HepG2 (cell line): ENCODE measurements around the gene PXK. TPM values are rescaled to one million over a fixed set of nuclear protein-coding genes. Genes with fewer than 3 reads are reported as not detected.

Experiments used
- ATF3 ChIP-seq: sonication (generic); formaldehyde crosslinking; IDR thresholded peaks from 2 replicates; pipeline ENCODE4 v1.4.0; 2020; ENCODE audit warnings: missing genetic modification reagents
- FOXC1 ChIP-seq: sonication (generic); formaldehyde crosslinking; IDR thresholded peaks from 2 replicates; pipeline ENCODE4 v1.8.0; 2022; ENCODE audit warnings: mild to moderate bottlenecking, missing genetic modification reagents, borderline replicate concordance
- IRF9 ChIP-seq: sonication (generic); formaldehyde crosslinking; IDR thresholded peaks from 2 replicates; pipeline ENCODE4 v1.8.0; 2022; ENCODE audit warnings: missing genetic modification reagents, mild to moderate bottlenecking, borderline replicate concordance
- JARID2 ChIP-seq: sonication (generic); formaldehyde crosslinking; IDR thresholded peaks from 2 replicates; pipeline ENCODE4 v1.8.1; 2023; ENCODE audit warnings: missing genetic modification reagents, inconsistent platforms; ENCODE audit not compliant: insufficient replicate concordance
- KMT2A ChIP-seq: sonication (generic); formaldehyde crosslinking; IDR thresholded peaks from 2 replicates; pipeline ENCODE4 v1.4.0; 2020; ENCODE audit warnings: missing genetic modification reagents
- NR3C1 ChIP-seq: sonication (generic); formaldehyde crosslinking; IDR thresholded peaks from 2 replicates; pipeline ENCODE4 v1.4.0; 2020; ENCODE audit warnings: missing genetic modification reagents
- PATZ1 ChIP-seq: sonication (generic); formaldehyde crosslinking; IDR thresholded peaks from 2 replicates; pipeline ENCODE4 v1.4.0; 2020; ENCODE audit warnings: missing genetic modification reagents
- TBX2 ChIP-seq: sonication (generic); formaldehyde crosslinking; IDR thresholded peaks from 2 replicates; pipeline ENCODE4 v1.5.0; 2020; ENCODE audit warnings: missing genetic modification reagents, mild to moderate bottlenecking, borderline replicate concordance
- ZBTB20 ChIP-seq: sonication (generic); formaldehyde crosslinking; IDR thresholded peaks from 2 replicates; pipeline ENCODE4 v1.8.1; 2023; ENCODE audit warnings: missing genetic modification reagents, low read depth, mild to moderate bottlenecking, borderline replicate concordance
- ZBTB3 ChIP-seq: sonication (generic); formaldehyde crosslinking; IDR thresholded peaks from 2 replicates; pipeline ENCODE4 v1.4.0; 2020; ENCODE audit warnings: low read depth, mild to moderate bottlenecking, moderate library complexity, missing genetic modification reagents, borderline replicate concordance
- ZBTB33 ChIP-seq: sonication (generic); formaldehyde crosslinking; IDR thresholded peaks from 2 replicates; pipeline ENCODE4 v1.4.0; 2020; ENCODE audit warnings: missing genetic modification reagents
- ZMYM4 ChIP-seq: sonication (generic); formaldehyde crosslinking; IDR thresholded peaks from 2 replicates; pipeline ENCODE4 v1.8.1; 2023; ENCODE audit warnings: mild to moderate bottlenecking, missing genetic modification reagents
- ZNF205 ChIP-seq: IDR thresholded peaks from 2 replicates; pipeline ENCODE4 v1.6.1; 2018; ENCODE audit warnings: missing biosample characterization, missing genetic modification reagents
- ZNF562 ChIP-seq: sonication (generic); formaldehyde crosslinking; IDR thresholded peaks from 2 replicates; pipeline ENCODE4 v1.8.0; 2022; ENCODE audit warnings: missing genetic modification reagents, borderline replicate concordance
- ZNF609 ChIP-seq: sonication (generic); formaldehyde crosslinking; IDR thresholded peaks from 2 replicates; pipeline ENCODE4 v1.4.0; 2020; ENCODE audit warnings: mild to moderate bottlenecking, missing genetic modification reagents, borderline replicate concordance
- ZNF792 ChIP-seq: IDR thresholded peaks from 2 replicates; pipeline ENCODE4 v1.6.1; 2016
- polyA plus RNA-seq, 8 experiments: library from polyadenylated mRNA; depleted of rRNA in 3 of 8; stranded (reverse) in 7 of 8; unstranded in 1 of 8; fragments of >200 nt; fragmentation: Illumina TruSeq in 4 of 8; extraction: Trizol in 4 of 8; gene quantifications; 2 replicates each; pipeline versions ENCODE4 v1.2.1 to v1.2.3, GENCODE V29; 2011 to 2016; ENCODE audit warnings: low read depth in 4 of 8, missing spikeins in 1 of 8, mixed read lengths in 1 of 8; ENCODE audit not compliant: insufficient read depth in 1 of 8
- total RNA-seq, 5 experiments: library from RNA; depleted of rRNA; stranded (reverse); fragments of >200 nt; fragmentation: Illumina TruSeq; extraction: Trizol; gene quantifications; 2 replicates each; pipeline ENCODE4 v1.2.3, GENCODE V29; 2016; ENCODE audit warnings: low read depth in 1 of 5

The PXK gene
- total and polyA plus RNA-seq, 2 of the 13 experiments (the other 11 are each of a cell fraction or from before 2014, with no cell fraction given), result 6.4 to 18.6 TPM

- TF ChIP-seq PATZ1 (CRISPR knock-in tag) (peak; percentile 42), NR3C1 (CRISPR knock-in tag) (no peak), ZBTB20 (CRISPR knock-in tag) (peak; percentile 95), ATF3 (CRISPR knock-in tag) (peak; percentile 90), FOXC1 (CRISPR knock-in tag) (peak; percentile 75; the same call in 1 of the 2 replicates), ZNF792 (no peak; the same call in 1 of the 2 replicates), TBX2 (CRISPR knock-in tag) (peak; percentile 81), ZBTB33 (CRISPR knock-in tag) (peak; percentile 77), ZNF562 (CRISPR knock-in tag) (no peak), ZNF205 (CRISPR knock-in tag) (peak; percentile 60), ZBTB3 (CRISPR knock-in tag) (no peak), ZNF609 (CRISPR knock-in tag) (no peak), JARID2 (CRISPR knock-in tag) (no peak), KMT2A (peak; percentile 80), ZMYM4 (CRISPR knock-in tag) (peak; percentile 95), IRF9 (CRISPR knock-in tag) (peak; percentile 81)
Observed at GRCh38 chr3:58305882-58306711, 26.6 kb upstream of the PXK start, which contains the start of the genes HTD2 and RPP14 (continued).
